Measurements from ENCODE around the gene DHCR7. TPM values are rescaled to one million over a fixed set of nuclear protein-coding genes. Genes with fewer than 3 reads are reported as not detected.

The DHCR7 gene, protein sequence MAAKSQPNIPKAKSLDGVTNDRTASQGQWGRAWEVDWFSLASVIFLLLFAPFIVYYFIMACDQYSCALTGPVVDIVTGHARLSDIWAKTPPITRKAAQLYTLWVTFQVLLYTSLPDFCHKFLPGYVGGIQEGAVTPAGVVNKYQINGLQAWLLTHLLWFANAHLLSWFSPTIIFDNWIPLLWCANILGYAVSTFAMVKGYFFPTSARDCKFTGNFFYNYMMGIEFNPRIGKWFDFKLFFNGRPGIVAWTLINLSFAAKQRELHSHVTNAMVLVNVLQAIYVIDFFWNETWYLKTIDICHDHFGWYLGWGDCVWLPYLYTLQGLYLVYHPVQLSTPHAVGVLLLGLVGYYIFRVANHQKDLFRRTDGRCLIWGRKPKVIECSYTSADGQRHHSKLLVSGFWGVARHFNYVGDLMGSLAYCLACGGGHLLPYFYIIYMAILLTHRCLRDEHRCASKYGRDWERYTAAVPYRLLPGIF
- total RNA-seq (2022) (344 and 371 TPM in 2 replicates), Bru-seq, nascent RNA (percentile 85 among the genes with signal in this experiment), BruChase-seq, experiment 1, labeled RNA remaining after a 2-hour chase (percentile 94 among the genes with signal in this experiment), BruChase-seq, experiment 2, labeled RNA remaining after a 6-hour chase (percentile 98 among the genes with signal in this experiment)
- long read RNA-seq, transcript DHCR7-201 (9 exons, 2,666 nt), result major isoform, 733 of 907 reads
- long read RNA-seq, transcript DHCR7-202 (9 exons, 2,601 nt), result minor isoform, 17 of 907 reads
- long read RNA-seq, partial matches to known transcripts, result 45 of 907 reads
- long read RNA-seq, other reads (novel, unspliced or antisense), result 112 of 907 reads

DNA sequence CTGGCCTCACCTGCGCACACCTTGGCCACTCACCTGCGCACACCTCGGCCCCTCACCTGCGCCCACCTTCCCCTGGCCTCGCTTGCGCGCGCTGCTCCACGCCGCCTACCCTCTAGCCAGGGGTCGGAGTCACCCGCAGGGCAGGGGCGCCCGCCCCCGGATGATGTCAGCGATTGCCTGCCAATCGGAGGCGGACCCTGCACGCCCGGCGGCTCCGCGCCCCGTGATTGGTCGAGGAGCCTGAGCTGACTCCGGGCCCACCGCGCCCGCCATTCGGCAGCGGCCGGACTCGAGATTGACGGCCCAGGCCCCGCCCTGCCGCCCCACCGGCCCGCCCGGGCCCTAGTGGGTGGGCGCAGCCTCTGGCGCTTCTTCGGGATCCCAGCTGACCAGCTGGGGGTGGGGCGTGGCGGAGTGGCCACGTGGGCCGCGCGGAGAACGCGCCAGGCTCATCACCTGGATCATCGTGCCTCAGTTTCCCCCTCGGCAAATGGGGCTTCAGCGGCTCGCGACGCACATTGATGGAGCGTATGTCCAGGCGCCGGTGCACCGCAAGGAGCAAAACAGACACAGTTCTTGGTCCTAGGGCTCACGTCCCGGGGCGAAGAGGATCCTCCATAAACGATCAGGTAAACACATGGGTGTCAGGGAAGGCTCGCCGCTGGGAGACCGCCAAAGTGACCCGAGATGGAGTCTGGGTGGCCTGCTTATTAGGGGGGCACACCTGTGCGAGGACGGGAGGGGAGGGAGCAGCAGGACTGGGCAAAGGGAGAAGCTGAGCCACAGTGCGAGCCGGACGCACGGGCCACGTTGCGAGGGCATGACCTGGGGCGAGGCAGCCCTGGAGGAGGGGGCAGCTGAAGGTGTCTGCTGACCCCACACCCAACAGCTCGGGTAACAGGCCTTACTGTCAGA, at the start of gene DHCR7:
TSS of gene DHCR7 (minus strand) at position 137 of the 915 bp plus-strand sequence. CDS start 3,441 bp downstream, outside the sequence.
- Histone ChIP-seq H3K27me3 (replicated peaks; ENCODE audit: control insufficient read depth, insufficient read depth, low read length) (no peaks in the 10 kb centered on the region), H3K36me3 (ENCODE audit: control insufficient read depth, insufficient read depth, low read length) (peaks cover 9% of the 10 kb centered on the region), H3K4me3 (ENCODE audit: low read depth, low read length) (peak within 1 kb of the TSS; percentile 88), H3K4me1 (peaks cover 21% of the 10 kb centered on the region), H3K9me3 (no peaks in the 10 kb centered on the region)
- Mint-ChIP-seq H3K4me3 (ENCODE audit: unreplicated experiment) (peak within 1 kb of the TSS; percentile 86), H3K27me3 (ENCODE audit: insufficient read depth, unreplicated experiment) (no peaks in the 10 kb centered on the region), H3K27ac (ENCODE audit: unreplicated experiment) (peak within 1 kb of the TSS; percentile 59), H3K9me3 (ENCODE audit: unreplicated experiment) (no peaks in the 10 kb centered on the region), H3K36me3 (ENCODE audit: insufficient read depth, unreplicated experiment) (peaks cover 72% of the 10 kb centered on the region), H3K4me1 (ENCODE audit: low read depth, unreplicated experiment) (peaks cover 36% of the 10 kb centered on the region)
- POLR2A ChIA-PET, result interaction anchor here (0.6 to 1.5 kb wide), 7 partner anchors 11 to 196 kb away, joined by 3 to 11 read pairs (median 4); partner anchors contain the start of gene SHANK2
- TF ChIP-seq, protein P1, sequence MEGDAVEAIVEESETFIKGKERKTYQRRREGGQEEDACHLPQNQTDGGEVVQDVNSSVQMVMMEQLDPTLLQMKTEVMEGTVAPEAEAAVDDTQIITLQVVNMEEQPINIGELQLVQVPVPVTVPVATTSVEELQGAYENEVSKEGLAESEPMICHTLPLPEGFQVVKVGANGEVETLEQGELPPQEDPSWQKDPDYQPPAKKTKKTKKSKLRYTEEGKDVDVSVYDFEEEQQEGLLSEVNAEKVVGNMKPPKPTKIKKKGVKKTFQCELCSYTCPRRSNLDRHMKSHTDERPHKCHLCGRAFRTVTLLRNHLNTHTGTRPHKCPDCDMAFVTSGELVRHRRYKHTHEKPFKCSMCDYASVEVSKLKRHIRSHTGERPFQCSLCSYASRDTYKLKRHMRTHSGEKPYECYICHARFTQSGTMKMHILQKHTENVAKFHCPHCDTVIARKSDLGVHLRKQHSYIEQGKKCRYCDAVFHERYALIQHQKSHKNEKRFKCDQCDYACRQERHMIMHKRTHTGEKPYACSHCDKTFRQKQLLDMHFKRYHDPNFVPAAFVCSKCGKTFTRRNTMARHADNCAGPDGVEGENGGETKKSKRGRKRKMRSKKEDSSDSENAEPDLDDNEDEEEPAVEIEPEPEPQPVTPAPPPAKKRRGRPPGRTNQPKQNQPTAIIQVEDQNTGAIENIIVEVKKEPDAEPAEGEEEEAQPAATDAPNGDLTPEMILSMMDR (IDR thresholded peaks at IDR 0.05; ENCODE audit: insufficient read depth in 1 of 2, low read depth in 1 of 2, low read length in 1 of 2, severe bottlenecking in 1 of 2, unreplicated experiment in 1 of 2), result no peak
- CTCF ChIA-PET, result interaction anchor here (0.6 to 2.1 kb wide), 9 partner anchors 15 to 199 kb away, joined by 3 to 24 read pairs (median 5); no protein-coding TSS in a partner anchor
- intact Hi-C loops (cut with micrococcal nuclease; ENCODE audit: unreplicated experiment), result loop anchor here (2.0 kb wide), 1 partner anchor 40 kb away; no protein-coding TSS in a partner anchor
- peak; percentile 99 to 100 for DNase-seq
- no TSS peak for BruUV-seq (replicated peaks)

DNA sequence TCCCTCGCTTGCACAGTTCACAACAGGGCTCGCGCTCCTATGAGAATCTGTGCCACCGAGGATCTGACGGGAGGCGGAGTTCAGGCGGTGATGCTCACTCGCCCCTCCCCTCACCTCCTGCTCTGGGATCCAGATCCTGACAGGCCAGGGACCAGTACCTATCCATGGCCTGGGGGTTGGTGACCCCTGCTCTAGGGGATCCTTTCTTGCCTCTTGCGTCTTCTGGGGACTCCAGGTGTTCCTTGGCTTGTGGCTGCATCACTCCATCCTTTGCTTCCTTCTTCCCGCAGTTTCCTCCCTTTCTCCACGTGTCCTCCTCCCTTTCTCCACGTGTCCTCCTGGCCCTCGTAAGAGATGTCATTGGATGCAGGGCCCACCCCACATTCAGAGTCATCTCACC, 48.2 kb upstream of the DHCR7 start:
- POLR2A ChIA-PET, result no interaction called here
- H3K27ac Mint-ChIP-seq (ENCODE audit: unreplicated experiment), result no peak overlapping the region
- H3K9me3 Mint-ChIP-seq (ENCODE audit: unreplicated experiment), result no peaks in the 10 kb centered on the region
- no peaks in the 10 kb centered on the region for H3K9me3 ChIP-seq
- peaks cover 13% of the 10 kb centered on the region for H3K36me3 ChIP-seq (ENCODE audit: control insufficient read depth, insufficient read depth, low read length)
- H3K4me3 Mint-ChIP-seq (ENCODE audit: unreplicated experiment), result no peak overlapping the region
- no peaks in the 10 kb centered on the region for H3K4me1 Mint-ChIP-seq (ENCODE audit: low read depth, unreplicated experiment)
- DNase-seq, result peak in 1 of 2 experiments; percentile 33
- H3K27me3 Mint-ChIP-seq (ENCODE audit: insufficient read depth, unreplicated experiment), result no peaks in the 10 kb centered on the region
- no peaks in the 10 kb centered on the region for H3K27me3 ChIP-seq (replicated peaks; ENCODE audit: control insufficient read depth, insufficient read depth, low read length)
- H3K36me3 Mint-ChIP-seq (ENCODE audit: insufficient read depth, unreplicated experiment), result peaks cover 56% of the 10 kb centered on the region
- TF ChIP-seq, protein P1 (IDR thresholded peaks at IDR 0.05; ENCODE audit: insufficient read depth in 1 of 2, low read depth in 1 of 2, low read length in 1 of 2, severe bottlenecking in 1 of 2, unreplicated experiment in 1 of 2), result no peak
- no TSS peak for BruUV-seq (replicated peaks)
- no peaks in the 10 kb centered on the region for H3K4me1 ChIP-seq
- CTCF ChIA-PET, result no interaction called here
- intact Hi-C loops (cut with micrococcal nuclease; ENCODE audit: unreplicated experiment), result no loop called here
- H3K4me3 ChIP-seq (ENCODE audit: low read depth, low read length), result no peak overlapping the region
